ENCODE data around the gene CDC42.

The CDC42 gene

DNA sequence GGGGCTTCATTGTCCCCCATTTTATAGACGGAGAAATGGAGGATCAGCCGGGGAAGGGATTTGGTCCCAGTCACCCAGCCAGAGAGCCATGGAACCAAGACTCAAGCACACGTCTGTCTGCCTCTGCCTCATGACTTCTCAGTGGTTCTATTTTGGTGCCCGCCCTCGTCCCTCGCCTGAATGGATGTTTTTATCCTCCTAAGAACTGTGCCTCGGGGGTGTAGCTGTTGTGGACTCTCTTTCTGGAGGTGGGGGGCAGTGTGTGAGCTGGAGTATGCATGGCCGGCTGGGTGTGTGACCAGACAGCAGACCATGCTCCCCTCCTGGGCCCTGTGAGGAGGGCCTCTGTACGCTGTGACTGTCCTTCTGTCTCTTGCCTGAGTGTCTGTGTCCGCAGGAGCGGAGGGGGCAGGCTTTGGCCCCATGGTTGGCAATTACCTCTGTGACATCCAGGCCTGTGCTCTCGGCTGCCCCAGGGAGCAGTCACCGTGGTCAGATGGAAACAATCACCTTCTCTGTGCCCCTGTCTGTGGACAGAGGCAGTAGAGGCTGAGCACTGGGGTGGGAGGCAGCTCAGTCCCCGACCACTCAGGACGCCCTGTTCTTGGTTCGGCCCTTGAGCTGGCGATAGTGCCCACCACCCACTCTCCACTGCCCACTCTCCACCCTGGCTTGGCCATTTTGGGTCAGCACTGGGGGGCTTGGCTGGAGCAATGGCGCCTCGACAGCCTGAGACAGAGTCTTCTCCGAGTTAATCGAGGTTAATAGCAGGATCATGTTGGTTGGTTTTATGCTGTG is 70.0 kb downstream of the CDC42 start:
- no peak for DNase-seq (ENCODE audit: extremely low spot score)
- CTCF ChIA-PET: interaction anchor here (1.0 to 2.6 kb wide), 3 partner anchors 9 to 153 kb away, joined by 3 to 11 read pairs (median 3); no protein-coding TSS in a partner anchor
- POLR2A ChIA-PET: no interaction called here
- TF ChIP-seq, protein P1, sequence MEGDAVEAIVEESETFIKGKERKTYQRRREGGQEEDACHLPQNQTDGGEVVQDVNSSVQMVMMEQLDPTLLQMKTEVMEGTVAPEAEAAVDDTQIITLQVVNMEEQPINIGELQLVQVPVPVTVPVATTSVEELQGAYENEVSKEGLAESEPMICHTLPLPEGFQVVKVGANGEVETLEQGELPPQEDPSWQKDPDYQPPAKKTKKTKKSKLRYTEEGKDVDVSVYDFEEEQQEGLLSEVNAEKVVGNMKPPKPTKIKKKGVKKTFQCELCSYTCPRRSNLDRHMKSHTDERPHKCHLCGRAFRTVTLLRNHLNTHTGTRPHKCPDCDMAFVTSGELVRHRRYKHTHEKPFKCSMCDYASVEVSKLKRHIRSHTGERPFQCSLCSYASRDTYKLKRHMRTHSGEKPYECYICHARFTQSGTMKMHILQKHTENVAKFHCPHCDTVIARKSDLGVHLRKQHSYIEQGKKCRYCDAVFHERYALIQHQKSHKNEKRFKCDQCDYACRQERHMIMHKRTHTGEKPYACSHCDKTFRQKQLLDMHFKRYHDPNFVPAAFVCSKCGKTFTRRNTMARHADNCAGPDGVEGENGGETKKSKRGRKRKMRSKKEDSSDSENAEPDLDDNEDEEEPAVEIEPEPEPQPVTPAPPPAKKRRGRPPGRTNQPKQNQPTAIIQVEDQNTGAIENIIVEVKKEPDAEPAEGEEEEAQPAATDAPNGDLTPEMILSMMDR (IDR thresholded peaks at IDR 0.05; ENCODE audit: control extremely low read depth, extremely low read depth, low read depth, missing control alignments): no peak

DNA sequence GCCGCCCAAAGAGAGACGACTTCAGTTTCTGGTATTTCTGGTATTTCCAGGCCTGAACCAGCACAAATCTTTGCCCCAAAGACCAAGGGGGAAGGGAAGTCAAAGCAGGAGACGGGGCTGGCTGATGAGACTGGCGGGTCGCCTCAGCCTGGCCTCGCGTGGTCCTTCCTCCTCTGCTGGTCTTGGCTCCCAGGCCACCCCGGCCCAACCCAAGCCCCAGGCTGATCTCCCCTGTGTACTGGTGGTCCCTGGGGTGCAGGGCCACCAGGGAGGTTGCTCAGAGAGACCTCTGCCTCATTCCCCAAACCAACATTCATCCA is 70.5 kb downstream of the CDC42 start:
- ChIA-PET POLR2A (no interaction called here), CTCF (interaction anchor here (1.3 to 2.6 kb wide), 2 partner anchors 9 to 293 kb away, joined by 3 to 11 read pairs; no protein-coding TSS in a partner anchor)
- no peak for DNase-seq (ENCODE audit: extremely low spot score)
- TF ChIP-seq, protein P1 (IDR thresholded peaks at IDR 0.05; ENCODE audit: control extremely low read depth, extremely low read depth, low read depth, missing control alignments): no peak

DNA sequence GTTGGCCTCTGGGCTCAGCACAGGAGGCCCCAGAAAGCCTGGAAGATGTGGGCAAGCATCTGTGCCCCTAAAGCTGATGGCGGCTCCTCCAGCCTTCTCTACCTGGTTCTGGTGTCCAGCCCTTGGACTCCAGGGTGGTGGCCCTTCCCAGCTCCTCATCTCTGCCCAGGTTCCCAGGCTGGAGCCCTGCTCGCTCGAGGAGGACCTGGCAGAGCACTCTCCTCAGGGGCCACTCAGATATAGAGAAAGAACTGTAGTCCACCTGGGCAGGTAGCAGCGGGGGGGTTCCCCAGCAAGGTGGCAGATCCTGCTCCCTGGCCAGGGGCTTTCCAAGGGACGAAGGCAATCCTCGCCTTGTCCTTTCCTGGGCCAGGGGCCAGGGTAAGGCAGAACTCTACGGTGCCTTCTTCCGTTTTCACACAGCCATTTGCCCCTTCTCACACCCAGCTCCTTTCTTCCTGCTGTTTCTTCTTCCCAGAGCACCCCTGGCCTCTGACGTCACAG is 71.4 kb downstream of the CDC42 start:
- TF ChIP-seq, protein P1 (IDR thresholded peaks at IDR 0.05; ENCODE audit: control extremely low read depth, extremely low read depth, low read depth, missing control alignments): no peak
- ChIA-PET POLR2A (no interaction called here), CTCF (interaction anchor here (0.9 to 2.6 kb wide), 4 partner anchors 8 to 292 kb away, joined by 3 to 11 read pairs (median 4); no protein-coding TSS in a partner anchor)
- no peak for DNase-seq (ENCODE audit: extremely low spot score)

DNA sequence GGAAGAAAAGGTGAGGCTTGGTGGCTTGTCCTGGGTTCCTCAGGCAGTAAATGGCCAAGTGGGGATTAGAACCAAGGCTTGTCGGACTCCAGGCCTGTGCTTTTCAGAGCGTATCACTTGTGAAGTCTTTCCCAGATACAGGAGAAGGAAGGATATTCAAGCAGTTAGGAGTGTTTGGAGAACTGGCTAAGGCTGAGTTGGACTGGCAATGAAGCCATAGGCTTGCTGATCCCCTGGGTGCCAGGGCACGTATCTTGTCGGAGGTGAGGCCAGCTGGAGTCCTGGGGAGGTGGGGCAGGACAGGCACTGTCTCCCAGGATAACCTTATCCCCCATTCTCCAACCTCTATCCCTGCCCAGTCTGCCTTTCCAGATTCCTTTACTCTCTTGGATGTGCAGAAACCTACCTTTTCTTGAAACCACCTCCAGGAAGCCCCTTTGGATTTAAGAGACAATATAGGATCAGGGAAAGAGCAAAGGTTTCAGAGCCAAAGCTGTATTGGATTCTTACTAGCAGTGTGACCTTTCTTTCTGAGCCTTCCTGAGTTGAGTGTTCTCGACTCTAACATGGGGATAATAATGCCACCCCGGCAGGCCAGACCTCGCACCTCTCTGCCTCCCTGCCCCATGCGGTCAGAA is 72.2 kb downstream of the CDC42 start:
- ChIA-PET CTCF (interaction anchor here (1.5 kb wide), 1 partner anchor 102 kb away, joined by 4 read pairs; no protein-coding TSS in a partner anchor), POLR2A (interaction anchor here (0.6 kb wide), 1 partner anchor 96 kb away, joined by 4 read pairs; no protein-coding TSS in a partner anchor)
- TF ChIP-seq, protein P1 (IDR thresholded peaks at IDR 0.05; ENCODE audit: control extremely low read depth, extremely low read depth, low read depth, missing control alignments): no peak
- DNase-seq (ENCODE audit: extremely low spot score): no peak

DNA sequence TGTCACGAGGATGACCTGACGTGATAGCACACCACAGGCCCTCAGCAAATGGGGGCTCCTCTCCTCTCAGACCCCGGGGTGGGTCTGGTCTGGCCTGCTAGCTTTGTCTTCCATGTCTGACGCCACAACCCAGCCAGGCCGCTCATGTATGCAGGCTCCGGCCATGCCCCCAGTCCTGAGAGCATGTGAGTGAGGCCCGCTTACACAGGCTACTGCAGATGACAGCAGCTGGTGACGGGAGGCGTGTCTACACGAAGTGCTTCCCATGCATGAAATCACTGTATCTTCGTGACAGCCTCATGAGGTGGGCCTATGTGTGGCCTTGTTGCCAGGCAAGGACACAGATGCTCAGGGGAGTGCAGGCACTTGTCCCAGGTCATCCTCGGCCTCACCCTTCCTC is 74.0 kb downstream of the CDC42 start:
- no peak for DNase-seq (ENCODE audit: extremely low spot score)
- ChIA-PET CTCF (interaction anchor here (1.2 to 1.5 kb wide), 2 partner anchors 294 to 516 kb away, joined by 3 read pairs; no protein-coding TSS in a partner anchor), POLR2A (no interaction called here)
- TF ChIP-seq, protein P1 (IDR thresholded peaks at IDR 0.05; ENCODE audit: control extremely low read depth, extremely low read depth, low read depth, missing control alignments): no peak

DNA sequence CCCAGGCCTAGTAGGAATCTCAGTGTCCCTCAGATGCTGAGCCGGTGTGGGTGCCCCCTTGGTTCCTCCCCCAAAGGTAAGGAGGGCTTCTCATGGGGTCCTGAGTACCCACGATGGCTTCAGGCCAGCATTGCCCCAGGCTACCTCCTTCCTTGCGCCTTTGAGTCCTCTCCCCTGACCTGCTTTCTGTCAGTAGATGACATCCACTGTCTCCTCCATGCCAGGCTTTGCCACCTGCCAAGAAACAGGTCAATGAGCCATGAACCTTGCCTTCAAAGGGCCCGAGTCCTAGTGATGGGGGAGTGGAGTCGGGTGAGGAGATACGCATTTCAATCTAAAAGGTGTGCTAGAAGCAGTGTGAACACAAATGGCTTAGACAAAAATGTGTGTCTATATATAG is 74.7 kb downstream of the CDC42 start:
- TF ChIP-seq, protein P1 (IDR thresholded peaks at IDR 0.05; ENCODE audit: control extremely low read depth, extremely low read depth, low read depth, missing control alignments): no peak
- no peak for DNase-seq (ENCODE audit: extremely low spot score)
- CTCF ChIA-PET: interaction anchor here (0.9 to 1.5 kb wide), 4 partner anchors 10 to 515 kb away, joined by 3 read pairs; no protein-coding TSS in a partner anchor
- POLR2A ChIA-PET: no interaction called here
